ENCODE data around the gene MOV10. TPM values are rescaled to one million over a fixed set of nuclear protein-coding genes. Genes with fewer than 3 reads are reported as not detected.
A peak's percentile ranks its signal among the peaks of the same experiment; 100 is the strongest.

MOV10 gene
- total RNA-seq, 3 donors from 2014 or later (not counting 1 experiment from before 2014, with no cell fraction given), result 87.9 to 124 (median 119) TPM

GRCh38 chr1:112646225-112646624 lies 28.2 kb upstream of the MOV10 start:
- Histone ChIP-seq H3K36me3 (ENCODE audit: control insufficient read depth, insufficient read depth, low read length) (peaks cover 42% of the 10 kb centered on the region), H3K27ac (ENCODE audit: low read length) (no peak overlapping the region), H3K4me3 (ENCODE audit: low read length) (no peak overlapping the region), H3K27me3 (ENCODE audit: control insufficient read depth, insufficient read depth, low read length) (no peaks in the 10 kb centered on the region), H3K9me3 (ENCODE audit: control insufficient read depth, insufficient read depth, low read length) (no peaks in the 10 kb centered on the region), H3K4me1 (ENCODE audit: control insufficient read depth, insufficient read depth, low read length) (peaks cover 4% of the 10 kb centered on the region)
- Mint-ChIP-seq H3K36me3 (no peaks in the 10 kb centered on the region), H3K4me3 (no peak overlapping the region), H3K4me1 (peaks cover 35 to 45% of the 10 kb centered on the region in 2 donors), H3K9me3 (no peaks in the 10 kb centered on the region), H3K27ac (peak overlapping the region; percentile 65 to 71), H3K27me3 (ENCODE audit: low read depth in 2 of 2) (no peaks in the 10 kb centered on the region)
- TF ChIP-seq, protein P1, sequence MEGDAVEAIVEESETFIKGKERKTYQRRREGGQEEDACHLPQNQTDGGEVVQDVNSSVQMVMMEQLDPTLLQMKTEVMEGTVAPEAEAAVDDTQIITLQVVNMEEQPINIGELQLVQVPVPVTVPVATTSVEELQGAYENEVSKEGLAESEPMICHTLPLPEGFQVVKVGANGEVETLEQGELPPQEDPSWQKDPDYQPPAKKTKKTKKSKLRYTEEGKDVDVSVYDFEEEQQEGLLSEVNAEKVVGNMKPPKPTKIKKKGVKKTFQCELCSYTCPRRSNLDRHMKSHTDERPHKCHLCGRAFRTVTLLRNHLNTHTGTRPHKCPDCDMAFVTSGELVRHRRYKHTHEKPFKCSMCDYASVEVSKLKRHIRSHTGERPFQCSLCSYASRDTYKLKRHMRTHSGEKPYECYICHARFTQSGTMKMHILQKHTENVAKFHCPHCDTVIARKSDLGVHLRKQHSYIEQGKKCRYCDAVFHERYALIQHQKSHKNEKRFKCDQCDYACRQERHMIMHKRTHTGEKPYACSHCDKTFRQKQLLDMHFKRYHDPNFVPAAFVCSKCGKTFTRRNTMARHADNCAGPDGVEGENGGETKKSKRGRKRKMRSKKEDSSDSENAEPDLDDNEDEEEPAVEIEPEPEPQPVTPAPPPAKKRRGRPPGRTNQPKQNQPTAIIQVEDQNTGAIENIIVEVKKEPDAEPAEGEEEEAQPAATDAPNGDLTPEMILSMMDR (IDR thresholded peaks at IDR 0.05), result no peak
- intact Hi-C loops (cut with micrococcal nuclease), result no loop called here
- no peak for DNase-seq
- no peak for ATAC-seq
- 95% methylated on average over 4 of the region's 4 CpGs for WGBS (ENCODE audit: insufficient coverage)

- DNase-seq, result no peak
- H3K4me1 Mint-ChIP-seq, result peaks cover 15 to 22% of the 10 kb centered on the region in 2 donors
- Histone ChIP-seq H3K4me1 (ENCODE audit: control insufficient read depth, insufficient read depth, low read length) (peaks cover 3% of the 10 kb centered on the region), H3K27ac (ENCODE audit: low read length) (no peak overlapping the region), H3K9me3 (ENCODE audit: control insufficient read depth, insufficient read depth, low read length) (no peaks in the 10 kb centered on the region), H3K4me3 (ENCODE audit: low read length) (no peak overlapping the region), H3K27me3 (ENCODE audit: control insufficient read depth, insufficient read depth, low read length) (no peaks in the 10 kb centered on the region), H3K36me3 (ENCODE audit: control insufficient read depth, insufficient read depth, low read length) (peaks cover 62% of the 10 kb centered on the region)
- intact Hi-C loops (cut with micrococcal nuclease), result no loop called here
- no CpG with 5 or more reads among the region's 1 CpG for WGBS (ENCODE audit: insufficient coverage)
- H3K9me3 Mint-ChIP-seq, result no peaks in the 10 kb centered on the region
- TF ChIP-seq, protein P1 (IDR thresholded peaks at IDR 0.05), result no peak
- no peak for ATAC-seq
- H3K36me3 Mint-ChIP-seq, result no peaks in the 10 kb centered on the region
- H3K27me3 Mint-ChIP-seq (ENCODE audit: low read depth in 2 of 2), result no peaks in the 10 kb centered on the region
- H3K4me3 Mint-ChIP-seq, result no peak overlapping the region
- peak overlapping the region; percentile 32 to 49 for H3K27ac Mint-ChIP-seq
Measured at GRCh38 chr1:112651205-112651604, 23.3 kb upstream of the MOV10 start.

DNA sequence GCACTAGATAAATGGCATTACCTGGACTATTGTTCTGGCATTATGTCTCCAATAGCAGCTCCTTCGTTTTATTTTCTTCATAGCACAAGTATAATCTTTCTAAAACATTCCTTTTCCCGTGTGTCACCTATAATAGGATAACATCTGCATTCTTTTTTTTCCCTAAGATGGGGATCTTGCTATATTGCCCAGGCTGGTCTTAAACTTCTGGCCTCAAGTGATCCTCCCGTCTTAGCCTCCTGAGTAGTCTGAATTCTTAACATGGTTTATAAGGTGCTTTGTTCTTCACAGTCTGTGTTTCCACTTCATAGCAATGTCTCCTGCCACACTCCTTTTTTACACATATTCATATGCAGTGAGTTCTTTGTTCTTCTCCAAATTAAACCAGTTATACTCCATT lies 8.6 kb upstream of the MOV10 start:
- Mint-ChIP-seq H3K36me3 (peaks cover 49% of the 10 kb centered on the region), H3K9me3 (no peaks in the 10 kb centered on the region), H3K4me3 (no peak overlapping the region), H3K27me3 (ENCODE audit: low read depth in 2 of 2) (no peaks in the 10 kb centered on the region), H3K4me1 (peaks cover 13 to 20% of the 10 kb centered on the region in 2 donors), H3K27ac (peak overlapping the region; percentile 64 to 65)
- ATAC-seq (no peak), DNase-seq (no peak)
- TF ChIP-seq, protein P1 (IDR thresholded peaks at IDR 0.05), result no peak
- peaks cover 3% of the 10 kb centered on the region for H3K4me1 ChIP-seq (ENCODE audit: control insufficient read depth, insufficient read depth, low read length)
- no peaks in the 10 kb centered on the region for H3K9me3 ChIP-seq (ENCODE audit: control insufficient read depth, insufficient read depth, low read length)
- intact Hi-C loops (cut with micrococcal nuclease), result no loop called here
- 100% methylated on average over 2 of the region's 3 CpGs for WGBS (ENCODE audit: insufficient coverage)
- H3K4me3 ChIP-seq (ENCODE audit: low read length), result no peak overlapping the region
- peaks cover 74% of the 10 kb centered on the region for H3K36me3 ChIP-seq (ENCODE audit: control insufficient read depth, insufficient read depth, low read length)
- H3K27me3 ChIP-seq (ENCODE audit: control insufficient read depth, insufficient read depth, low read length), result no peaks in the 10 kb centered on the region
- no peak overlapping the region for H3K27ac ChIP-seq (ENCODE audit: low read length)

GRCh38 chr1:112666946-112667345 lies 7.5 kb upstream of the MOV10 start:
- no peak for ATAC-seq
- H3K9me3 ChIP-seq (ENCODE audit: control insufficient read depth, insufficient read depth, low read length), result no peaks in the 10 kb centered on the region
- no peak overlapping the region for H3K4me3 ChIP-seq (ENCODE audit: low read length)
- no peak for DNase-seq
- no peak overlapping the region for H3K27ac ChIP-seq (ENCODE audit: low read length)
- WGBS (ENCODE audit: insufficient coverage), result 83% methylated on average over 2 of the region's 2 CpGs
- no peaks in the 10 kb centered on the region for H3K27me3 ChIP-seq (ENCODE audit: control insufficient read depth, insufficient read depth, low read length)
- intact Hi-C loops (cut with micrococcal nuclease), result no loop called here
- H3K36me3 ChIP-seq (ENCODE audit: control insufficient read depth, insufficient read depth, low read length), result peaks cover 73% of the 10 kb centered on the region
- Mint-ChIP-seq H3K4me3 (no peak overlapping the region), H3K9me3 (no peaks in the 10 kb centered on the region), H3K27me3 (ENCODE audit: low read depth in 2 of 2) (no peaks in the 10 kb centered on the region), H3K4me1 (peaks cover 13 to 20% of the 10 kb centered on the region in 2 donors), H3K27ac (peak overlapping the region; percentile 95 to 98), H3K36me3 (peaks cover 50% of the 10 kb centered on the region)
- peaks cover 3% of the 10 kb centered on the region for H3K4me1 ChIP-seq (ENCODE audit: control insufficient read depth, insufficient read depth, low read length)
- TF ChIP-seq, protein P1 (IDR thresholded peaks at IDR 0.05), result no peak

All from natural killer cell (primary cell).